Measurements from ENCODE around the gene HOXC13. TPM values are rescaled to one million over a fixed set of nuclear protein-coding genes. Genes with fewer than 3 reads are reported as not detected.

The HOXC13 gene
- total and polyA plus RNA-seq, 2 of the 13 experiments (the other 11 are each of a cell fraction or from before 2014, with no cell fraction given): 0.07 TPM; not detected in 1

- Histone ChIP-seq H3K27me3 (ENCODE audit: control insufficient read depth in 1 of 2, insufficient read depth in 2 of 2, low read length in 2 of 2) (peaks cover 14 to 95% of the 10 kb centered on the region in 2 experiments), H3K79me2 (ENCODE audit: insufficient read depth, low read length) (no peaks in the 10 kb centered on the region), H3K9me3 (ENCODE audit: low read length) (no peaks in the 10 kb centered on the region), H3K4me3 (replicated peaks in 1 of 3; ENCODE audit: insufficient read depth in 1 of 3, low read depth in 2 of 3, low read length in 3 of 3) (peak within 1 kb of the TSS in 1 of 3 experiments; percentile 28; a peak in 1 of 6 replicates), H3K27ac (ENCODE audit: extremely low read length, insufficient read depth, low read length) (no peak within 1 kb of the TSS), H3K36me3 (replicated peaks in 1 of 2; ENCODE audit: control insufficient read depth in 1 of 2, insufficient read depth in 2 of 2, low read length in 2 of 2) (no peaks in the 10 kb centered on the region), H3K4me2 (ENCODE audit: low read depth, low read length) (peak within 1 kb of the TSS; percentile 70; the same call in 1 of the 2 replicates), H3K4me1 (ENCODE audit: insufficient read depth, low read length) (peaks cover 19% of the 10 kb centered on the region), H3K9ac (ENCODE audit: insufficient read depth, low read depth, low read length) (no peak within 1 kb of the TSS), H4K20me1 (ENCODE audit: insufficient read depth, low read length) (no peaks in the 10 kb centered on the region), H2AFZ (ENCODE audit: low read length) (no peak within 1 kb of the TSS)
- FAIRE-seq: no peak
- 46% methylated on average over 21 of the region's 21 CpGs for WGBS (ENCODE audit: low lambda C conversion rate)
- POLR2A ChIA-PET: no interaction called here
- DNase-seq (ENCODE audit: low spot score): no peak
- intact Hi-C loops (cut with micrococcal nuclease; ENCODE audit: unreplicated experiment): no loop called here
- ATAC-seq: no peak
- TF ChIP-seq KDM4B (CRISPR knock-in tag; IDR thresholded peaks at IDR 0.05) (no peak), ZNF780A (CRISPR knock-in tag; IDR thresholded peaks at IDR 0.05) (no peak), RORA (CRISPR knock-in tag; IDR thresholded peaks at IDR 0.05) (no peak), ZNF451 (CRISPR knock-in tag; IDR thresholded peaks at IDR 0.05) (no peak)
- CTCF ChIA-PET (ENCODE audit: low intra/inter-chr PET ratio, low total read pairs): no interaction called here
- in situ Hi-C loops (cut with HindIII; ENCODE audit: extremely low pct_ligation_motif_present, low pct_unique_long_range_greater_than_20kb): no loop called here
- BruUV-seq (replicated peaks): no TSS peak
These were observed 34.1 kb downstream of the HOXC13 start, which contains the start of gene HOXC11 for GRCh38 chr12:53972722-53973235. Gene HOXC11, plus strand, starts transcription at chr12:53973126. Its CDS starts 116 bp downstream, at chr12:53973242.

DNA sequence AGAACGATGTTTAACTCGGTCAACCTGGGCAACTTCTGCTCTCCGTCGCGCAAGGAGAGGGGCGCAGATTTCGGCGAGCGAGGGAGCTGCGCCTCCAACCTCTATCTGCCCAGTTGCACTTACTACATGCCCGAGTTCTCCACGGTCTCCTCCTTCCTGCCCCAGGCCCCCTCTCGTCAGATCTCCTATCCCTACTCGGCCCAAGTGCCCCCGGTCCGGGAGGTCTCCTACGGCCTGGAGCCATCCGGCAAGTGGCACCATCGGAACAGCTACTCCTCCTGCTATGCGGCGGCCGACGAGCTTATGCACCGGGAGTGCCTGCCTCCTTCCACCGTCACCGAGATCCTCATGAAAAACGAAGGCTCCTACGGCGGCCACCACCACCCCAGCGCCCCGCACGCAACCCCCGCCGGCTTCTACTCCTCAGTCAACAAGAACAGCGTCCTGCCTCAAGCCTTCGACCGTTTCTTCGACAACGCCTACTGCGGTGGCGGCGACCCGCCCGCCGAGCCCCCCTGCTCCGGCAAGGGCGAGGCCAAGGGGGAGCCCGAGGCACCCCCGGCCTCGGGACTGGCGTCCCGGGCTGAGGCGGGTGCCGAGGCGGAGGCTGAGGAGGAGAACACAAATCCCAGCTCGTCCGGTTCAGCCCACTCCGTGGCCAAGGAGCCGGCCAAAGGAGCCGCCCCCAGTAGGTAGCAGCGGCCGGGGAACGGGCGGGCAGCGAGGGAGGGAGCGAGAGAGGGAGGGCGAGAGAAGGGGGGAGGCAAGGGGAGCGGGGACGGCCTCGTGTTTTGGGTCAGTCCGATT lies 34.8 kb downstream of the HOXC13 start:
- H3K4me3 ChIP-seq (replicated peaks in 1 of 3; ENCODE audit: insufficient read depth in 1 of 3, low read depth in 2 of 3, low read length in 3 of 3): peak overlapping the region in 1 of 3 experiments; percentile 28; a peak in 1 of 6 replicates
- no peak overlapping the region for H2AFZ ChIP-seq (ENCODE audit: low read length)
- CTCF ChIA-PET (ENCODE audit: low intra/inter-chr PET ratio, low total read pairs): no interaction called here

More for the DNA sequence above, 34.8 kb downstream of the HOXC13 start:
- Histone ChIP-seq H3K27ac (ENCODE audit: extremely low read length, insufficient read depth, low read length) (no peak overlapping the region), H3K9me3 (ENCODE audit: low read length) (no peaks in the 10 kb centered on the region), H3K79me2 (ENCODE audit: insufficient read depth, low read length) (no peaks in the 10 kb centered on the region), H3K4me1 (ENCODE audit: insufficient read depth, low read length) (peaks cover 26% of the 10 kb centered on the region), H3K27me3 (ENCODE audit: control insufficient read depth in 1 of 2, insufficient read depth in 2 of 2, low read length in 2 of 2) (peaks cover 12 to 92% of the 10 kb centered on the region in 2 experiments), H3K9ac (ENCODE audit: insufficient read depth, low read depth, low read length) (no peak overlapping the region), H3K36me3 (replicated peaks in 1 of 2; ENCODE audit: control insufficient read depth in 1 of 2, insufficient read depth in 2 of 2, low read length in 2 of 2) (no peaks in the 10 kb centered on the region), H4K20me1 (ENCODE audit: insufficient read depth, low read length) (no peaks in the 10 kb centered on the region), H3K4me2 (ENCODE audit: low read depth, low read length) (peak overlapping the region; percentile 70; the same call in 1 of the 2 replicates)
- no peak for FAIRE-seq
- BruUV-seq (replicated peaks): no TSS peak
- in situ Hi-C loops (cut with HindIII; ENCODE audit: extremely low pct_ligation_motif_present, low pct_unique_long_range_greater_than_20kb): no loop called here
- 30% methylated on average over 63 of the region's 71 CpGs for WGBS (ENCODE audit: low lambda C conversion rate)
- TF ChIP-seq ZMYM4 (CRISPR knock-in tag; IDR thresholded peaks at IDR 0.05): no peak
- peak; percentile 91 for TF ChIP-seq EZH2 (conservative IDR thresholded peaks at IDR 0.05; ENCODE audit: low read depth, low read length)
- TF ChIP-seq ZNF720 (CRISPR knock-in tag; IDR thresholded peaks at IDR 0.05): no peak
- no peak for TF ChIP-seq NBN (conservative IDR thresholded peaks at IDR 0.05)
- POLR2A ChIA-PET: no interaction called here
- ATAC-seq: no peak
- DNase-seq (ENCODE audit: low spot score): no peak
- intact Hi-C loops (cut with micrococcal nuclease; ENCODE audit: unreplicated experiment): no loop called here

Data from HepG2 (cell line).